HEK293 (cell line): ENCODE results near the gene SLC35F4.

ENCODE experiments used
- CTCF ChIA-PET: fragments of 350-600 bp; formaldehyde crosslinking; extraction: SDS; loops from one replicate; lab custom pipeline; 2021; ENCODE audit warnings: antibody characterized with exemption; lab: Yijun Ruan, JAX
- POLR2A ChIA-PET: fragments of 300-600 bp; formaldehyde crosslinking; extraction: SDS; loops from one replicate; lab custom pipeline; 2020; ENCODE audit warnings: antibody characterized with exemption, inconsistent platforms; lab: Yijun Ruan, JAX
- H3K27ac ChIP-seq: fragments of 200-500 bp; sonication (Bioruptor generic); 2 replicates; pipeline ENCODE4 v1.5.1; 2014; ENCODE audit warnings: low read depth, low read length, control low read depth, inconsistent platforms; ENCODE audit errors: extremely low read depth
- H3K36me3 ChIP-seq, 2 experiments: fragments of 200-500 bp in 1 of 2; sonication (Bioruptor generic) in 1 of 2; 1 replicate in 1 of 2; 2 replicates in 1 of 2; pipeline ENCODE4 v1.5.1; 2014 to 2017; ENCODE audit warnings: inconsistent platforms in 2 of 2, low read length in 2 of 2; ENCODE audit not compliant: control insufficient read depth in 2 of 2, insufficient read depth in 1 of 2
- H3K4me1 ChIP-seq: fragments of 200-500 bp; sonication (Bioruptor generic); 2 replicates; pipeline ENCODE4 v1.5.1; 2014; ENCODE audit warnings: mild to moderate bottlenecking, low read length, inconsistent platforms; ENCODE audit not compliant: control insufficient read depth, insufficient read depth
- H3K4me3 ChIP-seq: 2 replicates; pipeline ENCODE4 v1.5.1; 2011; ENCODE audit warnings: low read depth, mild to moderate bottlenecking, control low read depth, low read length, moderate library complexity
- H3K9me3 ChIP-seq: fragments of 200-500 bp; sonication (Bioruptor generic); 2 replicates; pipeline ENCODE4 v1.5.1; 2014; ENCODE audit warnings: low read depth, low read length, inconsistent platforms; ENCODE audit not compliant: control insufficient read depth, insufficient read depth
- GLI4 ChIP-seq: fragments of 450-650 bp; formaldehyde crosslinking; IDR thresholded peaks from 2 replicates; pipeline ENCODE4 v1.5.1; 2016; ENCODE audit warnings: missing biosample characterization, missing genetic modification characterization
- IKZF3 ChIP-seq: fragments of 450-650 bp; IDR thresholded peaks from 2 replicates; pipeline ENCODE4 v1.5.0; 2018; ENCODE audit warnings: missing biosample characterization, mild to moderate bottlenecking, missing genetic modification characterization, moderate library complexity
- KLF8 ChIP-seq: fragments of 450-650 bp; formaldehyde crosslinking; IDR thresholded peaks from 2 replicates; pipeline ENCODE4 v1.5.1; 2016; ENCODE audit warnings: missing biosample characterization, missing genetic modification characterization
- OSR2 ChIP-seq: fragments of 450-650 bp; formaldehyde crosslinking; IDR thresholded peaks from 2 replicates; pipeline ENCODE4 v1.5.1; 2016; ENCODE audit warnings: missing biosample characterization, missing genetic modification characterization
- SCRT1 ChIP-seq: fragments of 450-650 bp; formaldehyde crosslinking; IDR thresholded peaks from 2 replicates; pipeline ENCODE4 v1.5.1; 2016; ENCODE audit warnings: missing biosample characterization, missing genetic modification characterization, borderline replicate concordance
- SP3 ChIP-seq: fragments of 450-650 bp; formaldehyde crosslinking; IDR thresholded peaks from 2 replicates; pipeline ENCODE4 v1.5.1; 2016; ENCODE audit warnings: missing biosample characterization, missing genetic modification characterization
- ZBTB7A ChIP-seq: fragments of 450-650 bp; formaldehyde crosslinking; IDR thresholded peaks from 2 replicates; pipeline ENCODE4 v1.5.1; 2016; ENCODE audit warnings: low read depth, missing biosample characterization, missing genetic modification characterization
- ZNF133 ChIP-seq: fragments of 450-650 bp; formaldehyde crosslinking; IDR thresholded peaks from 2 replicates; pipeline ENCODE4 v1.5.1; 2016; ENCODE audit warnings: missing biosample characterization, missing genetic modification characterization
- ZNF140 ChIP-seq: fragments of 450-650 bp; formaldehyde crosslinking; IDR thresholded peaks from 2 replicates; pipeline ENCODE4 v1.5.1; 2016; ENCODE audit warnings: missing biosample characterization, missing genetic modification characterization
- ZNF184 ChIP-seq: fragments of 450-650 bp; IDR thresholded peaks from 2 replicates; pipeline ENCODE4 v1.5.1; 2018; ENCODE audit warnings: missing biosample characterization, mild to moderate bottlenecking, missing genetic modification characterization
- ZNF473 ChIP-seq: fragments of 450-650 bp; formaldehyde crosslinking; IDR thresholded peaks from 2 replicates; pipeline ENCODE4 v1.5.1; 2017; ENCODE audit warnings: missing biosample characterization, missing genetic modification characterization
- ZNF677 ChIP-seq: fragments of 450-650 bp; IDR thresholded peaks from 2 replicates; pipeline ENCODE4 v1.5.0; 2018; ENCODE audit warnings: missing biosample characterization, mild to moderate bottlenecking, missing genetic modification characterization, moderate library complexity
- ZNF768 ChIP-seq: fragments of 450-650 bp; formaldehyde crosslinking; IDR thresholded peaks from 2 replicates; pipeline ENCODE4 v1.5.1; 2018; ENCODE audit warnings: missing biosample characterization, mild to moderate bottlenecking, missing genetic modification characterization
- ZNF830 ChIP-seq: fragments of 450-650 bp; IDR thresholded peaks from 2 replicates; pipeline ENCODE4 v1.5.0; 2018; ENCODE audit warnings: missing biosample characterization, missing genetic modification characterization, low read depth, mild to moderate bottlenecking, moderate library complexity
- TF ChIP-seq, protein P1 (sequence below): fragments of 450-650 bp; formaldehyde crosslinking; IDR thresholded peaks from 2 replicates; pipeline ENCODE4 v1.5.1; 2017; ENCODE audit warnings: missing biosample characterization, mild to moderate bottlenecking, missing genetic modification characterization, moderate library complexity
- TF ChIP-seq, protein P2 (sequence below): fragments of 450-650 bp; formaldehyde crosslinking; IDR thresholded peaks from 2 replicates; pipeline ENCODE4 v1.5.1; 2016; ENCODE audit warnings: missing biosample characterization, missing genetic modification characterization
- TF ChIP-seq, protein P3 (sequence below): sonication (generic); formaldehyde crosslinking; IDR thresholded peaks from 2 replicates; pipeline ENCODE4 v1.8.1; 2022; ENCODE audit warnings: mild to moderate bottlenecking, moderate library complexity, missing genetic modification reagents

The SLC35F4 gene

DNA sequence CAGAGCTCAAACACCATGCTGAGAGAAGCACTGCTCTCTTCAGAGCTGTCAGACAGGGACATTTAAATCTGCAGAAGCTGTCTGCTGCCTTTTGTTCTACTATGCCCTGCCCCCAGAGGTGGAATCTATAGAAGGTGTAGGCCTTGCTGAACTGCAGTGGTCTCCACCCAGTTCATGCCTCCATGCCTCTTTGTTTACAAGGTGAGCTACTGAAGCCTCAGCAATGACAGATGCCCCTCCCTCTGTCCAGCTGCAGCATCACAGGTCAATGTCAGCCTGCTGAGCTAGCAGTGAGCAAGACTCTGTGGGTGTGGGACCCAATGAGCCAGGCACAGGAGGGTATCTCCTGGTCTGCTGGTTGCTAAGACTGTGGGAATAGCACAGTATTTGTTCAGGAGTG, 346.8 kb downstream of the SLC35F4 start:
- CTCF ChIA-PET, result no interaction called here
- Histone ChIP-seq H3K4me3 (no peak overlapping the region), H3K36me3 (no peaks in the 10 kb centered on the region), H3K27ac (no peak overlapping the region), H3K4me1 (no peaks in the 10 kb centered on the region), H3K9me3 (no peaks in the 10 kb centered on the region)
- TF ChIP-seq, protein P1, sequence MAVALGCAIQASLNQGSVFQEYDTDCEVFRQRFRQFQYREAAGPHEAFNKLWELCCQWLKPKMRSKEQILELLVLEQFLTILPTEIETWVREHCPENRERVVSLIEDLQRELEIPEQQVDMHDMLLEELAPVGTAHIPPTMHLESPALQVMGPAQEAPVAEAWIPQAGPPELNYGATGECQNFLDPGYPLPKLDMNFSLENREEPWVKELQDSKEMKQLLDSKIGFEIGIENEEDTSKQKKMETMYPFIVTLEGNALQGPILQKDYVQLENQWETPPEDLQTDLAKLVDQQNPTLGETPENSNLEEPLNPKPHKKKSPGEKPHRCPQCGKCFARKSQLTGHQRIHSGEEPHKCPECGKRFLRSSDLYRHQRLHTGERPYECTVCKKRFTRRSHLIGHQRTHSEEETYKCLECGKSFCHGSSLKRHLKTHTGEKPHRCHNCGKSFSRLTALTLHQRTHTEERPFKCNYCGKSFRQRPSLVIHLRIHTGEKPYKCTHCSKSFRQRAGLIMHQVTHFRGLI (tag by site-specific recombination), result no peak
- no peak for TF ChIP-seq ZBTB7A (tag by site-specific recombination)
- TF ChIP-seq OSR2 (tag by site-specific recombination), result no peak
- no peak for TF ChIP-seq ZNF140 (tag by site-specific recombination)
- TF ChIP-seq, protein P2, sequence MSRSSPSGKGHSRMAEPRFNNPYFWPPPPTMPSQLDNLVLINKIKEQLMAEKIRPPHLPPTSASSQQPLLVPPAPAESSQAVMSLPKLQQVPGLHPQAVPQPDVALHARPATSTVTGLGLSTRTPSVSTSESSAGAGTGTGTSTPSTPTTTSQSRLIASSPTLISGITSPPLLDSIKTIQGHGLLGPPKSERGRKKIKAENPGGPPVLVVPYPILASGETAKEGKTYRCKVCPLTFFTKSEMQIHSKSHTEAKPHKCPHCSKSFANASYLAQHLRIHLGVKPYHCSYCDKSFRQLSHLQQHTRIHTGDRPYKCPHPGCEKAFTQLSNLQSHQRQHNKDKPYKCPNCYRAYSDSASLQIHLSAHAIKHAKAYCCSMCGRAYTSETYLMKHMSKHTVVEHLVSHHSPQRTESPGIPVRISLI, result no peak
- no peak for TF ChIP-seq IKZF3 (tag by site-specific recombination)
- no peak for TF ChIP-seq GLI4
- TF ChIP-seq ZNF768, result no peak
- no peak for TF ChIP-seq ZNF184 (tag by site-specific recombination)
- TF ChIP-seq ZNF133, result no peak
- no peak for TF ChIP-seq KLF8 (tag by site-specific recombination)
- TF ChIP-seq ZNF677 (tag by site-specific recombination), result no peak
- no peak for TF ChIP-seq ZNF473 (tag by site-specific recombination)
- no peak for TF ChIP-seq SP3
- TF ChIP-seq SCRT1, result no peak
- TF ChIP-seq, protein P3, sequence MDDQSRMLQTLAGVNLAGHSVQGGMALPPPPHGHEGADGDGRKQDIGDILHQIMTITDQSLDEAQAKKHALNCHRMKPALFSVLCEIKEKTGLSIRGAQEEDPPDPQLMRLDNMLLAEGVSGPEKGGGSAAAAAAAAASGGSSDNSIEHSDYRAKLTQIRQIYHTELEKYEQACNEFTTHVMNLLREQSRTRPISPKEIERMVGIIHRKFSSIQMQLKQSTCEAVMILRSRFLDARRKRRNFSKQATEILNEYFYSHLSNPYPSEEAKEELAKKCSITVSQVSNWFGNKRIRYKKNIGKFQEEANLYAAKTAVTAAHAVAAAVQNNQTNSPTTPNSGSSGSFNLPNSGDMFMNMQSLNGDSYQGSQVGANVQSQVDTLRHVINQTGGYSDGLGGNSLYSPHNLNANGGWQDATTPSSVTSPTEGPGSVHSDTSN, result no peak
- no peak for TF ChIP-seq ZNF830 (tag by site-specific recombination)
- POLR2A ChIA-PET, result no interaction called here
